Measurements from ENCODE around the gene C11orf68.

C11orf68 gene

DNA sequence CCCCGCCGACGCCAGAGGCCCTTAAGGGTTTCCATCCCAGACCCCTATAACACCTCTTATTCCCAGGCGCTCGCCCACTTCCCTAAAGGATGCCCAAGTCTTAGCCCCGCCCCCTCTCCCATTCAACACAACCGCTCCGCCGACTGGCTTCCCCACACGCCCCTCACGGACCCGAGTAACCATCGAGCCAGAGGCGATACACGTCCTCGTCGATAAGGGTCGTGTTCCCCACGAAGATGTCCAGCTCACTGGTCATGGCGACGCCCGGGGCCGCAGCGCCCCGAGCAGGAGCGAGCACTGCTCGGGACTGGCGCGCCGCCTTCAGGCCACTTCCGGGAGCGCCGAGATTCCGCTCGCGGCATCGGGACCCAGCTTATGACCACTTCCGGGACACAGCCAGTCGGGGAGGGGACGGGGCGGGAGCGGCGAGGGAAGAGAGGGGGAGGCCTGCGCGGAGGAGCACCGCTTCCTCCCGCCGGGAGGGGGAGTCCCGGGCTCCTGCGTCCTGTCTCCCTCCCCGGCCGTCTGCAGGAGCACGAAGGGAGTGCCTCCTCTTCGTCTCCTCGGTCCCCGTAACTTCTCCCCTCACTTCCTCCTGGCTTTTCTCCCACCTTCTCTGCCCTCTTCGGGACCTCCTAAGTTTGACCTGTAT lies 30.6 kb downstream of the C11orf68 start, which contains the start of gene FIBP:
TSS of gene FIBP (minus strand) at position 309 of the 652 bp plus-strand sequence. CDS start at position 256, 53 bp downstream.
- H3K18ac ChIP-seq (ENCODE audit: low read length): peak within 1 kb of the TSS; percentile 29
- H4K5ac ChIP-seq (ENCODE audit: low read length): no peak within 1 kb of the TSS
- H3K79me1 ChIP-seq (ENCODE audit: low read length): peaks cover 9% of the 10 kb centered on the region
- peak; percentile 98 for DNase-seq
- peak within 1 kb of the TSS; percentile 59 for H3K27ac ChIP-seq (ENCODE audit: low read depth, low read length)
- H2BK120ac ChIP-seq (ENCODE audit: low read depth, low read length): no peak within 1 kb of the TSS
- peaks cover 3% of the 10 kb centered on the region for H3K79me2 ChIP-seq (ENCODE audit: control insufficient read depth, insufficient read depth, low read length)
- peak within 1 kb of the TSS; percentile 96 for H3K9ac ChIP-seq (ENCODE audit: low read length)
- H3K27me3 ChIP-seq (ENCODE audit: insufficient read depth, low read length, poor library complexity): no peaks in the 10 kb centered on the region
- H3K36me3 ChIP-seq (ENCODE audit: control insufficient read depth, insufficient read depth, low read length): peaks cover 12% of the 10 kb centered on the region
- peak within 1 kb of the TSS; percentile 74 for H2AK5ac ChIP-seq (ENCODE audit: low read length)
- peak within 1 kb of the TSS; percentile 94 for H3K23ac ChIP-seq (ENCODE audit: low read length)
- WGBS (ENCODE audit: extremely low coverage, insufficient coverage, low lambda C conversion rate): no CpG with 5 or more reads among the region's 57 CpGs
- H3K56ac ChIP-seq (ENCODE audit: low read length): peak within 1 kb of the TSS; percentile 97
- H3K4me3 ChIP-seq (ENCODE audit: low read length): peak within 1 kb of the TSS; percentile 84
- H2BK15ac ChIP-seq (replicated peaks; ENCODE audit: low read depth): no peak within 1 kb of the TSS
- no peak within 1 kb of the TSS for H4K8ac ChIP-seq (ENCODE audit: low read depth, low read length)
- H3K4me2 ChIP-seq (ENCODE audit: low read length): peak within 1 kb of the TSS; percentile 96
- H2BK5ac ChIP-seq (ENCODE audit: low read length): no peak within 1 kb of the TSS
- H3K4me1 ChIP-seq (ENCODE audit: control insufficient read depth, low read depth, low read length): peaks cover 6% of the 10 kb centered on the region
- H3K4ac ChIP-seq (ENCODE audit: low read depth, low read length): no peak within 1 kb of the TSS

DNA sequence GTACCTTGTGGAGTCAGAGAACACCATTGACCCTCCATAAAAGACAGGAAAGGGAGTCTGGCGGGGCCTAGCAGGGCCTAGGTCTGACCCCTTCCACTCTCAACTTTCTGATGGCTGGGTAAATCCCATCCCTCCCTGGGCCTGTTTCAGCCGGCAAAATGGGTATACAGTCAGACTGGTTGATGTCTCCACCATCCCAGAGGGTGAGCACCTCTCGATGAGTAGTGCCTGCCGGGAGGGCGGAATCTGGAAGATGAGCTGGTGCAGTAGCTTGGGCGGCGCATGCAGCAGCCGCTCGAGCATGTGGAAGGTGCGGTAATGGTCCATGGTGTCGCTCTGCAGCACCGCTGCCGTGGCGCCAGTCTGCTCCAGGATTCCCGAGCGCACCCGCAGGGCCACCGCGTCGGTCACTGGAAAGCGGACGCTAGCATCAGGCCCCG lies 31.1 kb downstream of the C11orf68 start:
- Histone ChIP-seq H3K27ac (ENCODE audit: low read depth, low read length) (peak overlapping the region; percentile 59), H3K4ac (ENCODE audit: low read depth, low read length) (no peak overlapping the region), H3K9ac (ENCODE audit: low read length) (peak overlapping the region; percentile 96), H2BK120ac (ENCODE audit: low read depth, low read length) (no peak overlapping the region), H3K36me3 (ENCODE audit: control insufficient read depth, insufficient read depth, low read length) (peaks cover 14% of the 10 kb centered on the region), H4K8ac (ENCODE audit: low read depth, low read length) (no peak overlapping the region), H3K79me1 (ENCODE audit: low read length) (peaks cover 9% of the 10 kb centered on the region), H3K4me1 (ENCODE audit: control insufficient read depth, low read depth, low read length) (peaks cover 6% of the 10 kb centered on the region), H4K5ac (ENCODE audit: low read length) (no peak overlapping the region), H3K23ac (ENCODE audit: low read length) (no peak overlapping the region), H3K4me3 (ENCODE audit: low read length) (peak overlapping the region; percentile 84), H2AK5ac (ENCODE audit: low read length) (peak overlapping the region; percentile 74), H3K4me2 (ENCODE audit: low read length) (peak overlapping the region; percentile 96), H2BK5ac (ENCODE audit: low read length) (no peak overlapping the region), H3K56ac (ENCODE audit: low read length) (peak overlapping the region; percentile 97), H3K27me3 (ENCODE audit: insufficient read depth, low read length, poor library complexity) (no peaks in the 10 kb centered on the region), H2BK15ac (replicated peaks; ENCODE audit: low read depth) (no peak overlapping the region), H3K18ac (ENCODE audit: low read length) (no peak overlapping the region), H3K79me2 (ENCODE audit: control insufficient read depth, insufficient read depth, low read length) (peaks cover 3% of the 10 kb centered on the region)
- no CpG with 5 or more reads among the region's 23 CpGs for WGBS (ENCODE audit: extremely low coverage, insufficient coverage, low lambda C conversion rate)
- no peak for DNase-seq

DNA sequence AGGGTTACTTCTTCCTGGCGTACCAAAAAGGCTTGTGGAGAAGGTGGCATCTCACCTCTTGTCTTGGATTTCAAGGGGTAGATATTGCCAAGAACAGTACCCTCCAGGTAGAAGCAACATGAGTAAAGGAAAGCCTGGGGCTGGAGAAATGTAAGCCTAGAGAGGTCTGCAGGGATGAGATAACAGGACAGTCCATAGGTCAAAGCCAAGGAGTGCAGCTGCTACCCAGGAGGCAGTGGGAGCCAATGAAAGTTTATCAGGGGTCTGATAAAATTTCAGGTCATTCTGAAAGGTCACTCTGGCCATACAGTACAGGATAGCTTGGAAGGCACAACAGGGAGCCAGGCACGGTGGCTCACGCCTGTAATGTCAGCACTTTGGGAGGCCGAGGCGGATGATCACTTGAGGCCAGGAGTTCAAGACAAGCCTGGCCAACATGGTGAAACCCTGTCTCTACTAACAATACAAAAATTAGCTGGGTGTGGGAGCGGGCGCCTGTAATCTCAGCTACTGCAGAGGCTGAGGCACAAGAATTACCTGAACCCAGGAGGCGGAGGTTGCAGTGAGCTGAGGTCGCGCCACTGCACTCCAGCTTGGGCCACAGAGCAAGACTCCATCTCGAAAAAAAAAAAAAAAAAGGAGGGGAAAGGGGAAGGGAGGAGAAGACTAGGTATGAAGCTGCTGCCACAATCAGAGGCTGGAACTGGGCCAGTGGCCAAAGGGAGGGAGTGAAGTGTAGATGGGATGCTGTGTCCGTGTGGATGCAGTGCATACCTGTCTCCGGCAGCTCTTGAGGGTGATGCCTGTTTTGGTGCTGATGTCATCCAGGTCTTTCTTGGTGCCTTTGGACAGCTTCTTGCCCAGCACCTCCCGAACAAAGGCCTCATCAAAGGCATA lies 31.8 kb downstream of the C11orf68 start:
- Histone ChIP-seq H3K27me3 (ENCODE audit: insufficient read depth, low read length, poor library complexity) (no peaks in the 10 kb centered on the region), H2BK15ac (replicated peaks; ENCODE audit: low read depth) (no peak overlapping the region), H3K79me1 (ENCODE audit: low read length) (peaks cover 9% of the 10 kb centered on the region), H3K56ac (ENCODE audit: low read length) (peak overlapping the region; percentile 97), H2AK5ac (ENCODE audit: low read length) (peak overlapping the region; percentile 74), H3K4ac (ENCODE audit: low read depth, low read length) (no peak overlapping the region), H4K5ac (ENCODE audit: low read length) (no peak overlapping the region), H3K4me1 (ENCODE audit: control insufficient read depth, low read depth, low read length) (peaks cover 6% of the 10 kb centered on the region), H3K23ac (ENCODE audit: low read length) (no peak overlapping the region), H3K79me2 (ENCODE audit: control insufficient read depth, insufficient read depth, low read length) (peaks cover 3% of the 10 kb centered on the region), H2BK120ac (ENCODE audit: low read depth, low read length) (no peak overlapping the region), H3K4me2 (ENCODE audit: low read length) (peak overlapping the region; percentile 96), H3K18ac (ENCODE audit: low read length) (no peak overlapping the region), H2BK5ac (ENCODE audit: low read length) (no peak overlapping the region), H4K8ac (ENCODE audit: low read depth, low read length) (no peak overlapping the region), H3K4me3 (ENCODE audit: low read length) (peak overlapping the region; percentile 84), H3K27ac (ENCODE audit: low read depth, low read length) (peak overlapping the region; percentile 4), H3K9ac (ENCODE audit: low read length) (peak overlapping the region; percentile 96), H3K36me3 (ENCODE audit: control insufficient read depth, insufficient read depth, low read length) (peaks cover 14% of the 10 kb centered on the region)
- no peak for DNase-seq
- no CpG with 5 or more reads among the region's 14 CpGs for WGBS (ENCODE audit: extremely low coverage, insufficient coverage, low lambda C conversion rate)

DNA sequence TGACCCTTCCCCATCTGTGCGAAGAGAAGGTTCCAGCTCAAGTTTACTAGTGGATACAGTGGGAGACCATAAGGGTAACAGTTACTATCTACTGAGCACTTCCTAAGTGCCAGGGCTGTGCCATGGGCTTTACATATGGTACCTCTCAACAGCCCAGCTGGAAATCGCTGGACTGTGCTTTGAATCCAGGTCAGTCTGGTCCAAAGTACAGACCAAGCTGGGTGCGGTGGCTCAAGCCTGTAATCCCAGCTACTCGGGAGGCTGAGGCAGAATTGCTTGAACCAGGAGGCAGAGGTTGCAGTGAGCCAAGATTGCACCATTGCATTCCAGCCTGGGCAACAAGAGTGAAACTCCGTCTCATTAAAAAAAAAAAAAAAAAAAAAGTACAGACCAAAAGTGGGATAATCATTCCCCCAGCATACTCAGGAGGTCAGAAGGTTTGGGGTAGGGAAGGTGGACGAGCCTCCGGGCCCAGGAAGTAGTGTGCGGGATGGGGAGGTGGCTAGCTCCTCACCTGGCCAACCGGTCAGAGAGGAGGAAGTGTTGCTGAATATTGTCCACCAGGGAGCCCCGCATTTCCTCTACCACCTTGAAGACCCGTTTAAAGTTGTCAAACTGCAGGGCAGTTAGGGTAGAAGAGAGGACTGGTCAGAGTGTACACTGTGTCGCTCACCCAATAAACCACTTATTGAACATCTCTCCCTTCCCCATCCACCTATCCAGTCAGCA lies 32.9 kb downstream of the C11orf68 start:
- H2BK120ac ChIP-seq (ENCODE audit: low read depth, low read length): no peak overlapping the region
- no peak overlapping the region for H2BK15ac ChIP-seq (replicated peaks; ENCODE audit: low read depth)
- no peak for DNase-seq
- H2BK5ac ChIP-seq (ENCODE audit: low read length): no peak overlapping the region
- H3K23ac ChIP-seq (ENCODE audit: low read length): no peak overlapping the region
- WGBS (ENCODE audit: extremely low coverage, insufficient coverage, low lambda C conversion rate): no CpG with 5 or more reads among the region's 12 CpGs
- no peak overlapping the region for H3K18ac ChIP-seq (ENCODE audit: low read length)
- H3K4me2 ChIP-seq (ENCODE audit: low read length): no peak overlapping the region
- H2AK5ac ChIP-seq (ENCODE audit: low read length): no peak overlapping the region
- no peak overlapping the region for H3K4me3 ChIP-seq (ENCODE audit: low read length)
- no peak overlapping the region for H4K5ac ChIP-seq (ENCODE audit: low read length)
- H3K9ac ChIP-seq (ENCODE audit: low read length): no peak overlapping the region
- peaks cover 14% of the 10 kb centered on the region for H3K36me3 ChIP-seq (ENCODE audit: control insufficient read depth, insufficient read depth, low read length)
- H3K27me3 ChIP-seq (ENCODE audit: insufficient read depth, low read length, poor library complexity): no peaks in the 10 kb centered on the region
- H3K79me2 ChIP-seq (ENCODE audit: control insufficient read depth, insufficient read depth, low read length): peaks cover 3% of the 10 kb centered on the region
- no peak overlapping the region for H3K27ac ChIP-seq (ENCODE audit: low read depth, low read length)
- H3K56ac ChIP-seq (ENCODE audit: low read length): peak overlapping the region; percentile 15
- peaks cover 6% of the 10 kb centered on the region for H3K4me1 ChIP-seq (ENCODE audit: control insufficient read depth, low read depth, low read length)
- H4K8ac ChIP-seq (ENCODE audit: low read depth, low read length): no peak overlapping the region
- H3K4ac ChIP-seq (ENCODE audit: low read depth, low read length): no peak overlapping the region
- peaks cover 9% of the 10 kb centered on the region for H3K79me1 ChIP-seq (ENCODE audit: low read length)

- Histone ChIP-seq H3K79me2 (ENCODE audit: control insufficient read depth, insufficient read depth, low read length) (peaks cover 3% of the 10 kb centered on the region), H3K27ac (ENCODE audit: low read depth, low read length) (no peak overlapping the region), H4K8ac (ENCODE audit: low read depth, low read length) (no peak overlapping the region), H3K27me3 (ENCODE audit: insufficient read depth, low read length, poor library complexity) (no peaks in the 10 kb centered on the region), H2BK15ac (replicated peaks; ENCODE audit: low read depth) (no peak overlapping the region), H3K23ac (ENCODE audit: low read length) (no peak overlapping the region), H3K4me3 (ENCODE audit: low read length) (no peak overlapping the region), H3K79me1 (ENCODE audit: low read length) (peaks cover 9% of the 10 kb centered on the region), H2BK5ac (ENCODE audit: low read length) (no peak overlapping the region), H3K56ac (ENCODE audit: low read length) (no peak overlapping the region), H4K5ac (ENCODE audit: low read length) (no peak overlapping the region), H3K36me3 (ENCODE audit: control insufficient read depth, insufficient read depth, low read length) (peaks cover 14% of the 10 kb centered on the region), H2AK5ac (ENCODE audit: low read length) (no peak overlapping the region), H3K4me1 (ENCODE audit: control insufficient read depth, low read depth, low read length) (peaks cover 6% of the 10 kb centered on the region), H3K4ac (ENCODE audit: low read depth, low read length) (no peak overlapping the region), H2BK120ac (ENCODE audit: low read depth, low read length) (no peak overlapping the region), H3K9ac (ENCODE audit: low read length) (no peak overlapping the region), H3K18ac (ENCODE audit: low read length) (no peak overlapping the region), H3K4me2 (ENCODE audit: low read length) (no peak overlapping the region)
- WGBS (ENCODE audit: extremely low coverage, insufficient coverage, low lambda C conversion rate): no CpG with 5 or more reads among the region's 7 CpGs
- DNase-seq: no peak
Observed at GRCh38 chr11:65885231-65885630, 33.6 kb downstream of the C11orf68 start.

All from mesendoderm (in vitro differentiated cells).